Tibial artery (tissue), 4 donors: ENCODE results near the gene ZNRF3.

Experiments
- DNase-seq, 2 donors: peaks; one replicate each; pipeline ENCODE4 v3.0.0-alpha.2; 2019
- H3K27ac ChIP-seq, 2 donors: fragments of 200-600 bp; sonication (generic) in 1 of 2; 1 replicate in 1 of 2; 2 replicates in 1 of 2; pipeline ENCODE4 v1.5.1; 2018 to 2019; ENCODE audit warnings: mild to moderate bottlenecking in 1 of 2
- H3K27me3 ChIP-seq, 2 donors: fragments of 200-600 bp; sonication (generic) in 1 of 2; one replicate each; pipeline versions ENCODE4 v1.5.1 to v1.6.0; 2016 to 2019
- H3K36me3 ChIP-seq, 3 donors: fragments of 200-600 bp; sonication (generic) in 2 of 3; one replicate each; pipeline ENCODE4 v1.5.1; 2016 to 2019; ENCODE audit warnings: mild to moderate bottlenecking in 2 of 3
- H3K4me1 ChIP-seq, 4 donors: fragments of 200-600 bp; sonication (generic) in 2 of 4; 1 replicate in 3 of 4; 2 replicates in 1 of 4; pipeline ENCODE4 v1.5.1; 2016 to 2019
- H3K4me3 ChIP-seq, 2 donors: fragments of 200-600 bp; sonication (generic) in 1 of 2; 1 replicate in 1 of 2; 2 replicates in 1 of 2; pipeline ENCODE4 v1.5.1; 2018 to 2019; ENCODE audit warnings: mild to moderate bottlenecking in 2 of 2
- H3K9me3 ChIP-seq, 3 donors: fragments of 200-600 bp; sonication (generic) in 1 of 3; one replicate each; pipeline ENCODE4 v1.5.1; 2016 to 2019
- intact Hi-C: fragments of 100-400 bp; cut with DNase I; formaldehyde crosslinking; loops from one replicate; pipeline ENCODE4 v1.15.0; 2023; ENCODE audit warnings: low total_unique reads
- TF ChIP-seq, protein P1 (sequence below), 2 experiments: fragments of 200-600 bp in 1 of 2; fragments of 450-650 bp in 1 of 2; IDR thresholded peaks; one replicate each; pipeline ENCODE4 v1.5.1; 2017 to 2019; ENCODE audit warnings: antibody characterized with exemption in 2 of 2, mild to moderate bottlenecking in 1 of 2, moderate library complexity in 1 of 2

The ZNRF3 gene

DNA sequence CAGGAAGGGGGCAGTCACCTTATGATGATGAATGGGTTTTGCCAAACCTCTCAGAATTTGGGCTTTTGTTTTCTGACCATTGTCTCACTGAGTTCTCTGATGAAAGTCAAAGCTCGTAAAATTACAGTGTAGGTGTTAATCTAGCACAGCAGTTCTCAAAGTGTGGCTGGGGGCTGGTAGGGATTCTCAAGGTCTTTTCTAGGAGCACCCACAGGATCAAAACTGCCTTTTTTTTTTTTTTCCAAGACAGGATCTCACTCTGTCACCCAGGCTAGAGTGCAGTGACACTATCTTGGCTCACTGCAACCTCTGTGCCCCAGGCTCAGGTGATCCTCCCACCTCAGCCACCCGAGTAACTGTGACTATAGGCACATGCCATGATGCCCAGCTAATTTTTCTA is 112.2 kb downstream of the ZNRF3 start:
- H3K4me3 ChIP-seq = no peak overlapping the region
- H3K4me1 ChIP-seq = peaks cover 0 to 18% (median under 1%) of the 10 kb centered on the region in 4 donors
- TF ChIP-seq, protein P1, sequence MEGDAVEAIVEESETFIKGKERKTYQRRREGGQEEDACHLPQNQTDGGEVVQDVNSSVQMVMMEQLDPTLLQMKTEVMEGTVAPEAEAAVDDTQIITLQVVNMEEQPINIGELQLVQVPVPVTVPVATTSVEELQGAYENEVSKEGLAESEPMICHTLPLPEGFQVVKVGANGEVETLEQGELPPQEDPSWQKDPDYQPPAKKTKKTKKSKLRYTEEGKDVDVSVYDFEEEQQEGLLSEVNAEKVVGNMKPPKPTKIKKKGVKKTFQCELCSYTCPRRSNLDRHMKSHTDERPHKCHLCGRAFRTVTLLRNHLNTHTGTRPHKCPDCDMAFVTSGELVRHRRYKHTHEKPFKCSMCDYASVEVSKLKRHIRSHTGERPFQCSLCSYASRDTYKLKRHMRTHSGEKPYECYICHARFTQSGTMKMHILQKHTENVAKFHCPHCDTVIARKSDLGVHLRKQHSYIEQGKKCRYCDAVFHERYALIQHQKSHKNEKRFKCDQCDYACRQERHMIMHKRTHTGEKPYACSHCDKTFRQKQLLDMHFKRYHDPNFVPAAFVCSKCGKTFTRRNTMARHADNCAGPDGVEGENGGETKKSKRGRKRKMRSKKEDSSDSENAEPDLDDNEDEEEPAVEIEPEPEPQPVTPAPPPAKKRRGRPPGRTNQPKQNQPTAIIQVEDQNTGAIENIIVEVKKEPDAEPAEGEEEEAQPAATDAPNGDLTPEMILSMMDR (IDR thresholded peaks at IDR 0.05) = no peak
- no peaks in the 10 kb centered on the region for H3K9me3 ChIP-seq
- no peak for DNase-seq
- no peak overlapping the region for H3K27ac ChIP-seq
- H3K36me3 ChIP-seq = peaks cover 0 to 5% (median 0%) of the 10 kb centered on the region in 3 donors
- no peaks in the 10 kb centered on the region for H3K27me3 ChIP-seq
- intact Hi-C loops = no loop called here

DNA sequence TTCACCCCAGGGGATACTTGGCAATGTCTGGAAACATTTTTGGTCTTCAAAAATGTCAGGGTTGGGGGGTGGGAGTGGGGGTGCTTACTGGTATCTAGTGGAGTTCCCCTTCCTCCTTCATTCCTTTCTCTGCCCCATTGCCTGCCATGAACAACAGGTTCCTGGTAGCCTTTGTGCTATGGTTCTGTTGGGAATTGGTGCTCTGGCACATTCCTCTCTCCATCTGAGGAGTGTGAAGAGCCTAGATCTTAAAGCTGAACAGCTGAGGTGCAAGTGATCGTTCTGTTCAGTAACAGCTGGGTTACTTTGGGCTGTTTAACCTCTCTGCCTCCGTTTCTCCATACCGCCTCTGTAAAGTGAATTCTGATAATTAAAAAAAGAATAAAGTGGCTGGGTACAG is 114.0 kb downstream of the ZNRF3 start:
- H3K4me3 ChIP-seq = no peak overlapping the region
- H3K4me1 ChIP-seq = peaks cover 0 to 23% (median 2%) of the 10 kb centered on the region in 4 donors
- peaks cover 0 to 2% (median 0%) of the 10 kb centered on the region in 3 donors for H3K36me3 ChIP-seq
- no peak for DNase-seq
- H3K9me3 ChIP-seq = no peaks in the 10 kb centered on the region
- intact Hi-C loops = no loop called here
- TF ChIP-seq, protein P1 (IDR thresholded peaks at IDR 0.05) = no peak
- no peaks in the 10 kb centered on the region for H3K27me3 ChIP-seq
- no peak overlapping the region for H3K27ac ChIP-seq

DNA sequence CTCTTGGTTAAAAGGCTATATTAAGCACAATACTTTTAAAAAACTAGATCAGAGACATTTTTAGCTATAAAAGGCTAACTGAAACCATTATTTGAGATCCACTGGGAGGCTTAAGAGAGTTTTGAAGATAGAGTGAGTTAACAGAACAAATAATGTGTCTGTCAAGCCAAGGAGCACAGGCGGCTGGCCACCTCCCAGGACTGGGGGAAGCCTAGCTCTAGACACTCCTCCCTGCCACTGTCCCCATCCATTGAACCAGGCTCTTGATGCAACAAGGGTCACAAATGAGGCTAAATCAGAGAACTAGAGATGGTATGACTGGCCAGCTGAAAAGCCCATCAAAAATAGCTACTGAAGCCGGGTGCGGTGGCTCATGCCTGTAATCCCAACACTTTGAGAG is 115.3 kb downstream of the ZNRF3 start:
- Histone ChIP-seq H3K9me3 (no peaks in the 10 kb centered on the region), H3K27ac (no peak overlapping the region), H3K36me3 (no peaks in the 10 kb centered on the region), H3K27me3 (no peaks in the 10 kb centered on the region), H3K4me3 (no peak overlapping the region), H3K4me1 (peaks cover 0 to 26% (median 2%) of the 10 kb centered on the region in 4 donors)
- no peak for DNase-seq
- intact Hi-C loops = no loop called here
- TF ChIP-seq, protein P1 (IDR thresholded peaks at IDR 0.05) = no peak

DNA sequence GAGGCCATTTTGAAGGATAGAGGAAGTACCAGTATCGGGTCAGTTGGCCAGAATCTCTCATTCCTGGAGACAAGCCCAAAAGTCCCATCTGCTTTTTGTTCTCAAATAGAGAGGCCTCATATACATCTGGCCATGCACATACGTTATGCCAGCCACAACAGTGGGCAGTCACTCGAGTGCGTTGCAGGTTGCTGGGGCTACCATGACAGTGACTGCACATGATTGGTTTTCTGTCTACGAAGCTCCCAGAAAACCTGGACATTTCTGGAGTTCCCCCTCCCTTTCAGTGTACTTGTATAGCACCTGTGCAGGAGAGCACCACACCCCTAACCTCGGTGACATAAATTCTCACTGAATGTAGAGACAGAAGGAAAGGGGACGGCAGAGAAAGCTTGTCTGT is 116.1 kb downstream of the ZNRF3 start:
- H3K4me3 ChIP-seq = no peak overlapping the region
- DNase-seq = no peak
- TF ChIP-seq, protein P1 (IDR thresholded peaks at IDR 0.05) = no peak
- H3K9me3 ChIP-seq = no peaks in the 10 kb centered on the region
- H3K27ac ChIP-seq = peak overlapping the region in 1 of 2 donors; percentile 15
- H3K36me3 ChIP-seq = no peaks in the 10 kb centered on the region
- intact Hi-C loops = no loop called here
- peaks cover 0 to 27% (median 2%) of the 10 kb centered on the region in 4 donors for H3K4me1 ChIP-seq
- no peaks in the 10 kb centered on the region for H3K27me3 ChIP-seq

DNA sequence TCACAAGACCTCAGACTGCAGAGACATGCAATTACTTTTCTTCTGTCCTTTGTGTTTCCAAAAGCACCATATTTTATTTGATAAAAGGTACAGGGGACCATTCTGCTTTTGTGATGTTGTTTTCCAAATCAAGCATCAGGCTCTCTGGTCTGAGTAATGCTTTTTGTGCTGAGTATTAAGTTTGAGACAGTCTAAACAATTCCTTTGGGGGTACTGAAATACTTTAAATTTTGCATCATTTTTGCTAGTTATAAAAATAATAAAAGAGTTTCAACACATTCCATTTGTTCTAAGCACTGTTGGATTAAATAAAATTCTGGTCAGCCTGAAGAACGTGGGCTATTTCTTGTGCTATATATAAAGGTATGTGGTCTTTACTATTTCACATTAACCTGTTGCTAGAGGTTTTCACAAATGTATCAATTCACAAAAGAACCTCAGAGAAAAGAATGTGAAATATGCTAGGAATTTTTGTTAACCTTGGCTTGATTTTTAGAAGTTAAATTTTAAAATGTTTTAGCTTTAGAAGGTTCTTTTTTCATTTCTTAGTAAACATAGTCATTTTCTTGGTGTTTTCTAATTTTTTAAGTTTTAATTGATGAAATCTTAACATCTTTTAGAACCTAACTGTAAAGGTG is 116.7 kb downstream of the ZNRF3 start:
- no peaks in the 10 kb centered on the region for H3K27me3 ChIP-seq
- H3K36me3 ChIP-seq = no peaks in the 10 kb centered on the region
- intact Hi-C loops = no loop called here
- H3K27ac ChIP-seq = peak overlapping the region in 1 of 2 donors; percentile 15
- DNase-seq = no peak
- peaks cover 0 to 31% (median 3%) of the 10 kb centered on the region in 4 donors for H3K4me1 ChIP-seq
- H3K4me3 ChIP-seq = no peak overlapping the region
- TF ChIP-seq, protein P1 (IDR thresholded peaks at IDR 0.05) = no peak
- H3K9me3 ChIP-seq = no peaks in the 10 kb centered on the region
